ENCODE results near the gene TBC1D5.

DNA sequence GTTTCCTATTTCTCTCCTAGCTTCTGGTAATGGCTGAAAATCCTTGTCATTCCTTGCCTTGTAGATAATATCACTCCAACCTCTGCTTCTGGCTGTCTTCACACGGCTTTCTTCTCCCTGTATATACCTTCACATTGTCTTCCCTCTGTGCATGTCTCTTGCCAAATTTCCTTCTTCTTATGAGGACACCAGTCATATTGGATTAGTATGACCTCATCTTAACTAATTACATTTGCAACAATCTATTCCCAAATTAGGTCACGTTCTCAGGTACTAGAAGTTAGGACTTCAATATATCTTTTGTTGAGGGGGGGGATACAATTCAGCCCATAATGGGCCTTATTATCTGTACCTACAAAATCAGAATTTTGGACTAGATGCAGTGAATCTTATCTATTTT, 440.3 kb downstream of the TBC1D5 start:
- no peak for TF ChIP-seq CTCF (IDR thresholded peaks at IDR 0.05)
- TF ChIP-seq POLR2AphosphoS5 (IDR thresholded peaks at IDR 0.05; ENCODE audit: low read depth, low read length): no peak
- TF ChIP-seq TCF7L2 (IDR thresholded peaks at IDR 0.05; ENCODE audit: low read depth, low read length): no peak
- no peak for TF ChIP-seq REST (IDR thresholded peaks at IDR 0.05; ENCODE audit: insufficient read depth in 1 of 2, low read depth in 2 of 2, low read length in 1 of 2)

Data from Panc1 (cell line).